HEK293T (cell line): ENCODE data around the gene ZNF483.
"Not testable (repeated sequence)": the region's sequence is repeated elsewhere in the genome, so short reads cannot be mapped to it uniquely, and the experiment has no call there.

Experiments used
- CTCF ChIA-PET: fragments of 350-600 bp; formaldehyde crosslinking; extraction: SDS; loops from one replicate; lab custom pipeline; 2021; ENCODE audit warnings: antibody characterized with exemption, inconsistent platforms; lab: Yijun Ruan, JAX
- POLR2A ChIA-PET: fragments of 350-600 bp; formaldehyde crosslinking; extraction: SDS; loops from one replicate; lab custom pipeline; 2020; ENCODE audit warnings: antibody characterized with exemption, inconsistent platforms; lab: Yijun Ruan, JAX
- DNase-seq: peaks from one replicate; pipeline ENCODE4 v3.0.0; 2012; ENCODE audit warnings: mixed read lengths; ENCODE audit errors: extremely low spot score
- ARNT ChIP-seq: fragments of 450-650 bp; IDR thresholded peaks from 2 replicates; pipeline ENCODE4 v1.6.1; 2017; ENCODE audit warnings: mild to moderate bottlenecking
- BHLHE40 ChIP-seq: fragments of 450-650 bp; IDR thresholded peaks from 2 replicates; pipeline ENCODE4 v1.6.1; 2016; ENCODE audit warnings: mild to moderate bottlenecking, moderate library complexity, borderline replicate concordance
- CTBP1 ChIP-seq: fragments of 450-650 bp; IDR thresholded peaks from 2 replicates; pipeline ENCODE4 v1.6.1; 2016; ENCODE audit warnings: borderline replicate concordance
- ELF4 ChIP-seq: fragments of 450-650 bp; IDR thresholded peaks from 2 replicates; pipeline ENCODE4 v1.6.1; 2017; ENCODE audit warnings: antibody characterized with exemption
- FOXA1 ChIP-seq: fragments of 450-650 bp; IDR thresholded peaks from 2 replicates; pipeline ENCODE4 v1.6.1; 2016; ENCODE audit warnings: mild to moderate bottlenecking
- FOXK2 ChIP-seq: fragments of 450-650 bp; IDR thresholded peaks from 2 replicates; pipeline ENCODE4 v1.6.1; 2016; ENCODE audit warnings: mild to moderate bottlenecking
- FOXM1 ChIP-seq: fragments of 450-650 bp; IDR thresholded peaks from 2 replicates; pipeline ENCODE4 v1.6.1; 2017; ENCODE audit warnings: mild to moderate bottlenecking, borderline replicate concordance
- HDGF ChIP-seq: fragments of 450-650 bp; IDR thresholded peaks from 2 replicates; pipeline ENCODE4 v1.6.1; 2017; ENCODE audit warnings: antibody characterized with exemption, borderline replicate concordance
- L3MBTL2 ChIP-seq: fragments of 450-650 bp; conservative IDR thresholded peaks from 2 replicates; pipeline ENCODE4 v1.6.1; 2016; ENCODE audit warnings: mild to moderate bottlenecking
- LEF1 ChIP-seq: fragments of 450-650 bp; IDR thresholded peaks from 2 replicates; pipeline ENCODE4 v1.6.1; 2017; ENCODE audit warnings: mild to moderate bottlenecking, borderline replicate concordance
- NFRKB ChIP-seq: fragments of 450-650 bp; IDR thresholded peaks from 2 replicates; pipeline ENCODE4 v1.6.1; 2016; ENCODE audit warnings: mild to moderate bottlenecking, moderate library complexity
- PKNOX1 ChIP-seq: fragments of 450-650 bp; IDR thresholded peaks from 2 replicates; pipeline ENCODE4 v1.6.1; 2016
- SP1 ChIP-seq: fragments of 450-650 bp; IDR thresholded peaks from 2 replicates; pipeline ENCODE4 v1.6.1; 2017
- SUZ12 ChIP-seq: fragments of 450-650 bp; IDR thresholded peaks from 2 replicates; pipeline ENCODE4 v1.6.1; 2016; ENCODE audit warnings: mild to moderate bottlenecking
- TARDBP ChIP-seq: fragments of 450-650 bp; IDR thresholded peaks from 2 replicates; pipeline ENCODE4 v1.6.1; 2016
- ZNF384 ChIP-seq: fragments of 450-650 bp; IDR thresholded peaks from 2 replicates; pipeline ENCODE4 v1.6.1; 2016

The ZNF483 gene

DNA sequence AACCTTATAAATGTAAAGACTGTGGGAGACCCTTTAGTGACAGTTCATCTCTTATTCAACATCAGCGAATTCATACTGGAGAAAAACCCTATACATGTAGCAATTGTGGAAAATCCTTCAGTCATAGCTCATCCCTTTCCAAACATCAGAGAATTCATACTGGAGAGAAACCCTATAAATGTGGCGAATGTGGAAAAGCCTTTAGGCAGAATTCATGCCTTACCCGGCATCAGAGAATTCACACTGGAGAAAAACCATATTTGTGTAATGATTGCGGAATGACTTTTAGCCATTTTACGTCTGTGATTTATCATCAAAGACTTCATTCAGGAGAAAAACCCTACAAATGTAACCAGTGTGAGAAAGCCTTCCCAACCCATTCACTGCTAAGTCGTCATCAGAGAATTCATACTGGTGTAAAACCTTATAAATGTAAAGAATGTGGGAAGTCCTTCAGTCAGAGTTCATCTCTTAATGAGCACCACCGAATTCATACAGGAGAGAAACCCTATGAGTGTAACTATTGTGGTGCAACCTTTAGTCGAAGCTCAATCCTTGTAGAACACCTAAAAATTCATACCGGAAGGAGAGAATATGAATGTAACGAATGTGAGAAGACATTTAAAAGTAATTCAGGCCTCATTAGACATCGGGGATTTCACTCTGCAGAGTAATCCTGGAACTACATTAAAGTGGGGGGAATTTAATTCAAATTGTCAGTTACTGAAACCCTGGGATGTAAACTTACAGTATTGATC, 17.7 kb downstream of the ZNF483 start:
- TF ChIP-seq FOXA1 (no peak), ELF4 (no peak), NFRKB (no peak), PKNOX1 (no peak), TARDBP (no peak), FOXK2 (no peak), BHLHE40 (no peak), ARNT (no peak), FOXM1 (no peak), HDGF (no peak)
- CTCF ChIA-PET, result no interaction called here
- no peak for DNase-seq
- POLR2A ChIA-PET, result no interaction called here

DNA sequence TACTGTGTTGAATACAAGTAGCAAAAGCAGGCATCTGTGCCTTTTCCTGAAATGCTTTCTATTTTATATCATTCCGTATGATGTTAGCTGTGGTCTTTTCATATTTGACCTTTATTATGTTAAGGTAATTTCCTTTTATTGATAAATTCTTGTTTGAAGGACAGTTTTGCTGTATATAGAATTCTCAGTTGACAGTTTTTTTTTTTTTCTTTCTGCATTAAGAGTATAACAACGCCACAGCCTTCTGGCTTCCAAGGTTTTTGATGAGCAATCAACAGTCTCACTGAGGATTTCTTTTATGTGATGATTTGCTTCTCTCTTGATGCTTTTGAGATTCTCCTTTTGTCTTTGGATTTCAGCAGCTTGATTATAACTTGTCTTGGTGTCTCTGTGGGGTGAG, 23.6 kb downstream of the ZNF483 start:
- TF ChIP-seq ELF4, result no peak
- TF ChIP-seq SP1, result no peak
- TF ChIP-seq ARNT, result no peak
- no peak for TF ChIP-seq TARDBP
- no peak for TF ChIP-seq FOXA1
- no peak for TF ChIP-seq L3MBTL2
- TF ChIP-seq LEF1, result no peak
- TF ChIP-seq FOXM1, result no peak
- no peak for TF ChIP-seq HDGF
- no peak for TF ChIP-seq PKNOX1
- TF ChIP-seq BHLHE40, result no peak
- no peak for TF ChIP-seq FOXK2
- TF ChIP-seq ZNF384, result no peak
- TF ChIP-seq CTBP1, result no peak
- TF ChIP-seq NFRKB, result no peak
- no peak for TF ChIP-seq SUZ12
- no peak for DNase-seq
- ChIA-PET POLR2A (no interaction called here), CTCF (no interaction called here)

DNA sequence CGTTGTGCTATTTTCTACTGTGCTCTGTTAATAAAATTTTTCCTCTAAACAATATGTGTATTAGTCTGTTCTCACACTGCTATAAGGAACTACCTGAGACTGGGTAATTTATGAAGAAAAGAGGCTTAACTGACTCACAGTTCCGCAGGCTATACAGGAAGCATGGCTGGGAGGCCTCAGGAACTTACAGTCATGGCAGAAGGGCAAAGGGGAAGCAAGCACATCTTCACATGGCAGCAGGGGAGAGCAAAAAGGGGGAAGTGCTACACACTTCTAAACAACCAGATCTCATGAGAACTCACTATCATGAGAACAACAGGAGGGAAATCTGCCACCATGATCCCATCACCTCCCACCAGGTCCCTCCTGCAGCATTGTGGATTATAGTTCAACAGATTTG, 30.4 kb downstream of the ZNF483 start:
- DNase-seq, POLR2A ChIA-PET, CTCF ChIA-PET: not testable (repeated sequence)

- CTCF ChIA-PET, result no interaction called here
- POLR2A ChIA-PET, result no interaction called here
- TF ChIP-seq PKNOX1, result no peak
- no peak for TF ChIP-seq BHLHE40
- no peak for TF ChIP-seq CTBP1
- TF ChIP-seq NFRKB, result no peak
- no peak for TF ChIP-seq FOXK2
- no peak for TF ChIP-seq ZNF384
- TF ChIP-seq ELF4, result no peak
- no peak for TF ChIP-seq SUZ12
- no peak for TF ChIP-seq ARNT
- no peak for TF ChIP-seq HDGF
- TF ChIP-seq FOXA1, result no peak
- TF ChIP-seq L3MBTL2, result no peak
- no peak for TF ChIP-seq TARDBP
- no peak for TF ChIP-seq LEF1
- DNase-seq, result no peak
Observed at GRCh38 chr9:111559000-111559610, 34.1 kb downstream of the ZNF483 start.

DNA sequence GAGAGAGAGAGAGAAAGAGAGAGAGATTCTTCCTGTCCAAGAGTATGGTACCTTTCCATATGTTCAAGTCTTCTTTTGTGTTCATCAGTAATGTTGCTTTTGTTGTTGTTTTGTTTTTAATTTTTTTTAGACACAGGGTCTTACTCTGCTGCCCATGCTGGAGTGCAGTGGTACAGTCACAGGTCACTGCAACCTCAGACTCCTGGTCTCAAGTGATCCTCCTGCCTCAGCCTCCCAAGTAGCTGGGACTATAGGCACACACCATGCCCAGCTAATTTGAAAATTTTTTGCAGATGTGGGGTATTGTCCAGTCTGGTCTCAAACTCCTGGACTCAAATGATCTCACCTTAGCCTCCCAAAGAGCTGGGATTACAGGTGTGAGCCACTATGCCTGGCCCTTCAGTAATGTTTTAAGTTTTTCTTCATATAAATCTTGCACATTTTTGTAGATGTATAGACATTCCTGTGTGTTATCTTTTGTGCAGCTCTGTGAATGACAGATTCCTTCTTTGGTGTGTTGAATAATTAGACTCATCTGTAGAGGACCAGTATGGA, 36.3 kb downstream of the ZNF483 start:
- ChIA-PET POLR2A (no interaction called here), CTCF (interaction anchor here (0.6 kb wide), 1 partner anchor 120 kb away, joined by 3 read pairs; no protein-coding TSS in a partner anchor)
- no peak for TF ChIP-seq TARDBP
- TF ChIP-seq NFRKB, result no peak
- no peak for TF ChIP-seq FOXA1
- TF ChIP-seq LEF1, result no peak
- no peak for TF ChIP-seq HDGF
- no peak for TF ChIP-seq FOXM1
- TF ChIP-seq CTBP1, result no peak
- TF ChIP-seq ELF4, result no peak
- no peak for TF ChIP-seq SUZ12
- TF ChIP-seq ZNF384, result no peak
- no peak for TF ChIP-seq ARNT
- no peak for TF ChIP-seq L3MBTL2
- DNase-seq, result no peak

GRCh38 chr9:111566234-111566633, 41.3 kb downstream of the ZNF483 start:
- no peak for DNase-seq
- ChIA-PET POLR2A (no interaction called here), CTCF (no interaction called here)
- TF ChIP-seq CTBP1 (no peak), ZNF384 (no peak), SP1 (no peak), BHLHE40 (no peak), SUZ12 (no peak), FOXM1 (no peak), HDGF (no peak), L3MBTL2 (no peak), PKNOX1 (no peak), TARDBP (no peak), ARNT (no peak), FOXK2 (no peak)

GRCh38 chr9:111568127-111568526, 43.1 kb downstream of the ZNF483 start:
- CTCF ChIA-PET, POLR2A ChIA-PET, DNase-seq: not testable (repeated sequence)
